H1 (cell line): Measurements from ENCODE around the gene LYPD3. TPM values are rescaled to one million over a fixed set of nuclear protein-coding genes. Genes with fewer than 3 reads are reported as not detected.

Source experiments
- CTCF ChIA-PET: fragments of 300-600 bp; sonication (Branson Sonifier 250); formaldehyde crosslinking; loops from one replicate; lab custom pipeline; 2021; ENCODE audit not compliant: partially characterized antibody; lab: Charles Lee
- POLR2A ChIA-PET: fragments of 300-600 bp; sonication (Branson Sonifier 250); formaldehyde crosslinking; loops from one replicate; lab custom pipeline; 2021; ENCODE audit warnings: inconsistent platforms; ENCODE audit not compliant: partially characterized antibody; lab: Charles Lee
- DNase-seq, 2 experiments: peaks; one replicate each; pipeline versions ENCODE4 v3.0.0 to v3.0.0-alpha.2; 2010 to 2022; ENCODE audit warnings: low spot score in 2 of 2, low read depth in 1 of 2, mixed read lengths in 1 of 2
- FAIRE-seq: peaks from 2 replicates; lab custom pipeline; 2011; peaks lifted over from hg19 to GRCh38; lab: Jason Lieb, UNC
- H2AFZ ChIP-seq: 2 replicates; pipeline ENCODE4 v1.8.1; 2012; ENCODE audit warnings: low read length, inconsistent platforms
- H2AK5ac ChIP-seq: 2 replicates; pipeline ENCODE4 v1.6.1; 2013; ENCODE audit warnings: low read depth, low read length
- H2BK120ac ChIP-seq: replicated peaks from 2 replicates; pipeline ENCODE3; 2013; ENCODE audit warnings: low read depth, low read length, inconsistent platforms
- H2BK12ac ChIP-seq: 2 replicates; pipeline ENCODE4 v1.6.1; 2013; ENCODE audit warnings: low read depth, low read length
- H2BK15ac ChIP-seq: 2 replicates; pipeline ENCODE4 v1.6.1; 2013; ENCODE audit warnings: low read length
- H2BK20ac ChIP-seq: 2 replicates; pipeline ENCODE4 v1.6.1; 2013; ENCODE audit warnings: low read length
- H2BK5ac ChIP-seq: 2 replicates; pipeline ENCODE4 v1.6.1; 2013; ENCODE audit warnings: low read depth, low read length
- H3K14ac ChIP-seq: 2 replicates; pipeline ENCODE4 v1.6.1; 2013; ENCODE audit warnings: inconsistent platforms; ENCODE audit not compliant: insufficient read length
- H3K18ac ChIP-seq: 2 replicates; pipeline ENCODE4 v1.6.1; 2013; ENCODE audit warnings: low read length; ENCODE audit errors: extremely low read depth
- H3K23ac ChIP-seq: 2 replicates; pipeline ENCODE4 v1.6.1; 2013; ENCODE audit warnings: inconsistent platforms; ENCODE audit not compliant: insufficient read length
- H3K23me2 ChIP-seq: 2 replicates; pipeline ENCODE4 v1.6.1; 2013; ENCODE audit warnings: low read depth, low read length
- H3K27ac ChIP-seq: 2 replicates; pipeline ENCODE4 v1.6.1; 2011; ENCODE audit warnings: low read depth, low read length, inconsistent platforms
- H3K27me3 ChIP-seq, 4 experiments: replicated peaks in 1 of 4; 1 replicate in 1 of 4; 2 replicates in 3 of 4; pipeline versions ENCODE4 v1.6.1 to v1.8.1; 2011 to 2013; ENCODE audit warnings: low read length in 3 of 4, mild to moderate bottlenecking in 3 of 4, inconsistent platforms in 2 of 4, mixed read lengths in 2 of 4, moderate library complexity in 1 of 4; ENCODE audit not compliant: control insufficient read depth in 3 of 4, insufficient read depth in 3 of 4; ENCODE audit errors: extremely low read depth in 1 of 4
- H3K36me3 ChIP-seq, 4 experiments: 2 replicates each; pipeline versions ENCODE4 v1.6.1 to v1.8.1; 2011 to 2013; ENCODE audit warnings: mild to moderate bottlenecking in 4 of 4, low read length in 3 of 4, moderate library complexity in 2 of 4, control low read depth in 1 of 4, inconsistent platforms in 1 of 4; ENCODE audit not compliant: insufficient read depth in 4 of 4, control insufficient read depth in 2 of 4
- H3K4ac ChIP-seq: replicated peaks from 2 replicates; pipeline ENCODE3; 2013; ENCODE audit warnings: low read length, low read depth, mixed read lengths, inconsistent platforms; ENCODE audit not compliant: insufficient read length
- H3K4me1 ChIP-seq, 4 experiments: replicated peaks in 1 of 4; 1 replicate in 1 of 4; 2 replicates in 3 of 4; pipeline versions ENCODE4 v1.6.1 to v1.8.1; 2011 to 2013; ENCODE audit warnings: low read length in 3 of 4, inconsistent platforms in 2 of 4, mixed read lengths in 1 of 4; ENCODE audit not compliant: insufficient read depth in 4 of 4, control insufficient read depth in 3 of 4
- H3K4me2 ChIP-seq, 2 experiments: 2 replicates each; pipeline versions ENCODE4 v1.6.1 to v1.8.1; 2011 to 2013; ENCODE audit warnings: low read depth in 2 of 2, low read length in 2 of 2, control low read depth in 1 of 2, inconsistent platforms in 1 of 2, mild to moderate bottlenecking in 1 of 2; ENCODE audit not compliant: insufficient read depth in 1 of 2
- H3K4me3 ChIP-seq, 4 experiments: fragments of 200-600, 300-600 bp in 1 of 4; sonication (generic), shearing (Covaris generic), sonication (Bioruptor Twin) in 1 of 4; 2 replicates each; pipeline versions ENCODE4 v1.5.1 to v1.8.1; 2011 to 2016; ENCODE audit warnings: low read length in 4 of 4, low read depth in 3 of 4, control low read depth in 2 of 4, inconsistent platforms in 2 of 4, mild to moderate bottlenecking in 2 of 4, mixed read lengths in 1 of 4, moderate library complexity in 1 of 4; ENCODE audit not compliant: insufficient read depth in 2 of 4; ENCODE audit errors: extremely low read depth in 1 of 4
- H3K56ac ChIP-seq: replicated peaks from 2 replicates; pipeline ENCODE3; 2013; ENCODE audit warnings: low read depth, mild to moderate bottlenecking, mixed read lengths, low read length, inconsistent platforms; ENCODE audit not compliant: insufficient read length
- H3K79me1 ChIP-seq: 2 replicates; pipeline ENCODE4 v1.6.1; 2013; ENCODE audit warnings: low read depth, low read length, control low read depth
- H3K79me2 ChIP-seq, 2 experiments: 2 replicates each; pipeline versions ENCODE4 v1.6.1 to v1.8.1; 2012 to 2013; ENCODE audit warnings: low read length in 2 of 2, mild to moderate bottlenecking in 2 of 2, inconsistent platforms in 1 of 2; ENCODE audit not compliant: insufficient read depth in 2 of 2, control insufficient read depth in 1 of 2
- H3K9ac ChIP-seq, 4 experiments: replicated peaks in 1 of 4; 1 replicate in 1 of 4; 2 replicates in 3 of 4; pipeline versions ENCODE4 v1.6.1 to v1.8.1; 2011 to 2013; ENCODE audit warnings: low read depth in 3 of 4, low read length in 3 of 4, control low read depth in 2 of 4, mild to moderate bottlenecking in 2 of 4, moderate library complexity in 2 of 4, inconsistent platforms in 1 of 4; ENCODE audit errors: extremely low read depth in 1 of 4
- H3K9me3 ChIP-seq, 2 experiments: 2 replicates each; pipeline versions ENCODE4 v1.6.1 to v1.8.1; 2012 to 2013; ENCODE audit warnings: mild to moderate bottlenecking in 2 of 2, moderate library complexity in 2 of 2, control low read depth in 1 of 2, inconsistent platforms in 1 of 2, low read depth in 1 of 2, low read length in 1 of 2, mixed read lengths in 1 of 2; ENCODE audit not compliant: insufficient read depth in 2 of 2
- H4K20me1 ChIP-seq, 2 experiments: replicated peaks in 1 of 2; 2 replicates each; pipeline versions ENCODE3 to v1.8.1; 2011 to 2013; ENCODE audit warnings: inconsistent platforms in 2 of 2, low read length in 2 of 2, mild to moderate bottlenecking in 1 of 2; ENCODE audit not compliant: insufficient read depth in 2 of 2, control insufficient read depth in 1 of 2
- H4K5ac ChIP-seq: 2 replicates; pipeline ENCODE4 v1.6.1; 2013; ENCODE audit warnings: low read length, low read depth, mixed read lengths, inconsistent platforms; ENCODE audit not compliant: insufficient read length
- H4K8ac ChIP-seq: 2 replicates; pipeline ENCODE4 v1.8.0; 2013; ENCODE audit warnings: mild to moderate bottlenecking, moderate library complexity, low read length, inconsistent platforms; ENCODE audit not compliant: insufficient read depth; ENCODE audit errors: extremely low read depth
- H4K91ac ChIP-seq: replicated peaks from 2 replicates; pipeline ENCODE3; 2013; ENCODE audit warnings: low read length, mixed read lengths, inconsistent platforms; ENCODE audit not compliant: insufficient read length
- HDAC2 ChIP-seq, 2 experiments: fragments of 300-600 bp in 1 of 2; sonication (generic) in 1 of 2; IDR thresholded peaks; 2 replicates each; pipeline ENCODE4 v1.6.1; 2011 to 2012; ENCODE audit warnings: low read depth in 2 of 2, low read length in 2 of 2, mild to moderate bottlenecking in 2 of 2, moderate library complexity in 2 of 2, borderline replicate concordance in 1 of 2, inconsistent platforms in 1 of 2
- MAFK ChIP-seq: IDR thresholded peaks from 2 replicates; pipeline ENCODE4 v1.6.1; 2012; ENCODE audit warnings: low read depth, mild to moderate bottlenecking, improper control_type of control experiment, low read length
- RFX5 ChIP-seq: IDR thresholded peaks from 2 replicates; pipeline ENCODE4 v1.6.1; 2011; ENCODE audit warnings: low read depth, low read length, improper control_type of control experiment, borderline replicate concordance
- RNF2 ChIP-seq: fragments of 200-900, 300-1000 bp; sonication (generic); IDR thresholded peaks from 2 replicates; pipeline ENCODE4 v1.7.1; 2016; ENCODE audit warnings: borderline replicate concordance, low read depth, mild to moderate bottlenecking, antibody characterized with exemption, low read length; ENCODE audit not compliant: poor library complexity, severe bottlenecking; ENCODE audit errors: missing control alignments
- SIN3A ChIP-seq, 2 experiments: IDR thresholded peaks in 1 of 2; conservative IDR thresholded peaks in 1 of 2; 2 replicates each; pipeline ENCODE4 v1.6.1; 2011 to 2012; ENCODE audit warnings: low read length in 2 of 2, improper control_type of control experiment in 1 of 2, low read depth in 1 of 2, mild to moderate bottlenecking in 1 of 2
- SRF ChIP-seq: IDR thresholded peaks from 2 replicates; pipeline ENCODE4 v1.6.1; 2011; ENCODE audit warnings: mild to moderate bottlenecking, low read depth, low read length, moderate library complexity
- TCF12 ChIP-seq: IDR thresholded peaks from 2 replicates; pipeline ENCODE4 v1.6.1; 2011; ENCODE audit warnings: low read depth, mild to moderate bottlenecking, low read length
- WGBS, 2 experiments: shearing (Covaris generic) in 1 of 2; methylation state at CpG; one replicate each; pipeline versions ENCODE4 v1.1.6 to v1.1.7; 2013 to 2015; ENCODE audit warnings: low lambda C conversion rate in 2 of 2, mixed read lengths in 2 of 2, inconsistent platforms in 1 of 2, low coverage in 1 of 2, missing lambda C conversion rate in 1 of 2; ENCODE audit not compliant: insufficient replicate concordance in 2 of 2, insufficient coverage in 1 of 2, insufficient read length in 1 of 2; ENCODE audit errors: extremely low coverage in 1 of 2, missing lambda C conversion rate in 1 of 2; 5-methylcytosine and 5-hydroxymethylcytosine counted together
- polyA plus RNA-seq, 7 experiments: library from polyadenylated mRNA; depleted of rRNA in 3 of 7; stranded (reverse) in 5 of 7; unstranded in 2 of 7; fragments of >200 nt in 5 of 7; fragments of 200-250 nt in 2 of 7; gene quantifications; 1 replicate in 5 of 7; 2 replicates in 1 of 7; 4 replicates in 1 of 7; pipeline versions ENCODE4 v1.2.1 to v1.2.3, GENCODE V29; 2011 to 2013; ENCODE audit warnings: missing spikeins in 2 of 7, mixed read lengths in 2 of 7
- total RNA-seq: library from RNA; stranded (reverse); fragmentation: NEBNext Ultra II Directional; extraction: Animal tissue kit (Norgen Biotek cat#: 25700); gene quantifications from 2 replicates; pipeline ENCODE4 v1.2.1, GENCODE V29; 2021
- TF ChIP-seq, protein P1 (sequence below): IDR thresholded peaks from 2 replicates; pipeline ENCODE4 v1.6.1; 2011; ENCODE audit warnings: low read depth, mild to moderate bottlenecking, low read length; ENCODE audit not compliant: insufficient read depth
- TF ChIP-seq, protein P2 (sequence below): IDR thresholded peaks from 2 replicates; pipeline ENCODE4 v1.6.1; 2012; ENCODE audit warnings: low read length, inconsistent platforms

The LYPD3 gene
- total and polyA plus RNA-seq, 2 of the 8 experiments (the other 6 are each of a cell fraction or from before 2014, with no cell fraction given): 4.1 to 16.4 TPM

DNA sequence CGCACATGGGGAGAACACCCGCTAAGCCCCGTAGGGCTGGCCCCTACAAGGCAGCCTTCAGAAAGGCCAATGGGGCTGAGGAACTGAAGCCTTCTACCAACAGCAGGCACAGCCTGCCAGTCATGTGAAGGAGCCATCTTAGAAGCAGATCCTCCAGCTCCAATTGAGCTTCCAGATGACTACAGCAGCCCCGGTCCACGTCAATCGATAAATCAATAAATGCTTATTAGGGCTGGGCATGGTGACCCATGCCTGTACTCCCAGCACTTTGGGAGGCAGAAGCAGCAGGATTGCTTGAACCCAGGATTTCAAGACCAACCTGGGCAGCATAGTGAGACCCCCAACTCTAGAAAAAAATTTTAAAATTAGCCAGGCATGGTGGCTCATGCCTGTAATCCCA, 27.7 kb downstream of the LYPD3 start:
- no peaks in the 10 kb centered on the region for H3K27me3 ChIP-seq
- no peak overlapping the region for H3K4me3 ChIP-seq
- no peak overlapping the region; the same call in 1 of the 2 replicates for H4K8ac ChIP-seq
- no peak overlapping the region for H4K5ac ChIP-seq
- no peak overlapping the region for H3K9ac ChIP-seq
- no peak overlapping the region for H2BK15ac ChIP-seq
- H2AFZ ChIP-seq: no peak overlapping the region
- no peak overlapping the region for H3K27ac ChIP-seq
- ChIA-PET CTCF (interaction anchor here (1.8 to 3.0 kb wide), 2 partner anchors 9 to 12 kb away, joined by 7 to 12 read pairs; no protein-coding TSS in a partner anchor), POLR2A (no interaction called here)
- H3K14ac ChIP-seq: no peak overlapping the region
- no peak overlapping the region for H3K18ac ChIP-seq
- no peak for DNase-seq
- FAIRE-seq: no peak
- no peak overlapping the region for H2BK120ac ChIP-seq
- WGBS, 2 experiments: 91% methylated on average over 6 of the region's 6 CpGs; no CpG with 5 or more reads in 1 of the 2 experiments
- no peak overlapping the region for H3K4ac ChIP-seq
- no peak overlapping the region for H2BK20ac ChIP-seq
- no peaks in the 10 kb centered on the region for H3K36me3 ChIP-seq
- H3K23me2 ChIP-seq: no peaks in the 10 kb centered on the region
- H2BK12ac ChIP-seq: no peak overlapping the region
- H3K79me1 ChIP-seq: no peaks in the 10 kb centered on the region
- no peak for TF ChIP-seq RNF2
- TF ChIP-seq HDAC2 (IDR thresholded peaks at IDR 0.05; ENCODE audit: borderline replicate concordance in 1 of 2, low read depth in 2 of 2, low read length in 2 of 2): no peak
- TF ChIP-seq SIN3A (conservative IDR thresholded peaks at IDR 0.05 in 1 of 2, IDR thresholded peaks at IDR 0.05 in 1 of 2; ENCODE audit: low read depth in 1 of 2, low read length in 2 of 2): no peak
- no peak for TF ChIP-seq TCF12
- TF ChIP-seq, protein P1, sequence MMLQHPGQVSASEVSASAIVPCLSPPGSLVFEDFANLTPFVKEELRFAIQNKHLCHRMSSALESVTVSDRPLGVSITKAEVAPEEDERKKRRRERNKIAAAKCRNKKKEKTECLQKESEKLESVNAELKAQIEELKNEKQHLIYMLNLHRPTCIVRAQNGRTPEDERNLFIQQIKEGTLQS: no peak
- TF ChIP-seq, protein P2, sequence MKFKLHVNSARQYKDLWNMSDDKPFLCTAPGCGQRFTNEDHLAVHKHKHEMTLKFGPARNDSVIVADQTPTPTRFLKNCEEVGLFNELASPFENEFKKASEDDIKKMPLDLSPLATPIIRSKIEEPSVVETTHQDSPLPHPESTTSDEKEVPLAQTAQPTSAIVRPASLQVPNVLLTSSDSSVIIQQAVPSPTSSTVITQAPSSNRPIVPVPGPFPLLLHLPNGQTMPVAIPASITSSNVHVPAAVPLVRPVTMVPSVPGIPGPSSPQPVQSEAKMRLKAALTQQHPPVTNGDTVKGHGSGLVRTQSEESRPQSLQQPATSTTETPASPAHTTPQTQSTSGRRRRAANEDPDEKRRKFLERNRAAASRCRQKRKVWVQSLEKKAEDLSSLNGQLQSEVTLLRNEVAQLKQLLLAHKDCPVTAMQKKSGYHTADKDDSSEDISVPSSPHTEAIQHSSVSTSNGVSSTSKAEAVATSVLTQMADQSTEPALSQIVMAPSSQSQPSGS: no peak
- TF ChIP-seq RFX5: no peak
- no peak for TF ChIP-seq SRF
- no peak for TF ChIP-seq MAFK
- H3K23ac ChIP-seq: no peak overlapping the region
- no peak overlapping the region for H3K4me2 ChIP-seq
- H3K79me2 ChIP-seq: no peaks in the 10 kb centered on the region
- no peak overlapping the region for H2AK5ac ChIP-seq
- no peak overlapping the region for H4K91ac ChIP-seq
- no peak overlapping the region for H3K56ac ChIP-seq
- H4K20me1 ChIP-seq: no peaks in the 10 kb centered on the region
- no peaks in the 10 kb centered on the region for H3K4me1 ChIP-seq
- no peaks in the 10 kb centered on the region for H3K9me3 ChIP-seq
- H2BK5ac ChIP-seq: no peak overlapping the region
